ENCODE data around the gene RSPH3.
A peak's percentile ranks its signal among the peaks of the same experiment; 100 is the strongest.

RSPH3 gene

GRCh38 chr6:158933079-158933595 lies 66.9 kb downstream of the RSPH3 start:
- DNase-seq (ENCODE audit: low read depth): no peak

DNA sequence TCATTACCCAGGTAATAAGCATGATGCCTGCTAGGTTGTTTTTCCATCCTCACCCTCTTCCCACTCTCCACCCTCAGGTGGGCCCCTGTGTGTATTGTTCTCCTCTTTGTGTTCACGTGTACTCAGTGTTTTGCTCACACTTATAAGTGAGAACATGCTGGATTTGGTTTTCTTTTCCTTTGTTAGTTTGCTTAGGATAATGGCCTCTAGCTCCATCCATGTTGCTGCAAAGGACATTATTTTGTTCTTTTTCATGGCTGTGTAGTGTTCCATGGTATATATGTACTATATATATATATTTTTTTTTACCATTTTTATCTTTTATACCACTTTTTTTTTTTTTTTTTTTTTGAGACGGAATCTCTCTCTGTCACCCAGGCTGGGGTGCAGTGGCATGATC lies 71.9 kb downstream of the RSPH3 start:
- DNase-seq (ENCODE audit: low read depth): no peak

GRCh38 chr6:158926414-158926813 lies 73.6 kb downstream of the RSPH3 start:
- peak; percentile 85 for DNase-seq (ENCODE audit: low read depth)

- no peak for DNase-seq (ENCODE audit: low read depth)
Measured at GRCh38 chr6:158924499-158925455, 75.2 kb downstream of the RSPH3 start.

DNA sequence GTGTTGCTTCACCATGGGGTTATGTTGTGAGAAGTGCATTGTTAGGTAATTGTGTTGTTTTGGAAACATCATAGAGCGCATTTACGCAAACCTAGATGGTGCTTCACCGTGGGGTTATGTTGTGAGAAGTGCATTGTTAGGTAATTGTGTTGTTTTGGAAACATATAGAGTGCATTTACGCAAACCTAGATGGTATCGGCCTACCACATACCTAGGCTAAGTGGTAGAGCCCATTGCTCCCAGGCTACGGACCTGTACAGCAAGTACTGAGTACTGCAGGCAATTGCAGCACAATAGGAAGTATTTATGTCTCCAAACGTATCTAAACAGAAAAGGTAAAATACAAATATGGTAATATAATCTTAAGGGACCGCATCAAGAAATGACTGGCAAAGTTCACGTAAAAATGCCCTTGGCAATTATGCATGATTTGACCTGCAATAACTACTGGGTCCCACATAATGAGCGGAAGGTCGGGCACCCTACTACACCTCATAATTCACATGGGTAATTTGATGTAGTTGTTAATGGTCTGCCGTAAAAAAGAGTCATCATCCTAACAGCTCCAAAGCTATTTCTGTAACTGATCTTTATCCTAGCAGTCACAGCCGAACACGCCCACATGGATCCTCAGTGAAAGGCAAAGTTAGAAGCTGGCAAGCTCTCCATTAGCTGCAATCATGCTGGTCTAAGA lies 76.0 kb downstream of the RSPH3 start:
- no peak for DNase-seq (ENCODE audit: low read depth)

Data from iris pigment epithelial cell (primary cell).